Kidney (tissue), 14 donors: ENCODE results near the gene SUOX. TPM values are rescaled to one million over a fixed set of nuclear protein-coding genes. Genes with fewer than 3 reads are reported as not detected.
"Not testable (repeated sequence)": the region's sequence is repeated elsewhere in the genome, so short reads cannot be mapped to it uniquely, and the experiment has no call there.

Experiments
- DNase-seq, 5 donors: peaks; one replicate each; pipeline ENCODE4 v3.0.0-alpha.2; 2013 to 2020
- FAIRE-seq: peaks from 2 replicates; lab custom pipeline; 2012; peaks lifted over from hg19 to GRCh38; lab: Jason Lieb, UNC
- H3K27ac ChIP-seq, 2 donors: one replicate each; pipeline ENCODE4 v1.7.0; 2013; ENCODE audit warnings: low read depth in 2 of 2, low read length in 2 of 2, inconsistent platforms in 1 of 2
- H3K27me3 ChIP-seq: one replicate; pipeline ENCODE4 v1.7.1; 2013; ENCODE audit warnings: low read length, inconsistent platforms; ENCODE audit not compliant: control insufficient read depth, insufficient read depth
- H3K36me3 ChIP-seq, 3 donors: one replicate each; pipeline versions ENCODE4 v1.7.0 to v1.7.1; 2013; ENCODE audit warnings: low read length in 3 of 3, control low read depth in 1 of 3, inconsistent platforms in 1 of 3; ENCODE audit not compliant: insufficient read depth in 3 of 3, control insufficient read depth in 2 of 3
- H3K4me1 ChIP-seq, 3 donors: one replicate each; pipeline versions ENCODE4 v1.7.0 to v1.7.1; 2013; ENCODE audit warnings: low read length in 3 of 3, inconsistent platforms in 1 of 3, low read depth in 1 of 3; ENCODE audit not compliant: control insufficient read depth in 2 of 3, insufficient read depth in 2 of 3
- H3K4me3 ChIP-seq, 3 donors: one replicate each; pipeline versions ENCODE4 v1.7.0 to v1.8.1; 2013; ENCODE audit warnings: low read length in 3 of 3, control low read depth in 1 of 3, inconsistent platforms in 1 of 3
- H3K9ac ChIP-seq, 3 donors: one replicate each; pipeline versions ENCODE4 v1.7.0 to v1.7.1; 2013; ENCODE audit warnings: low read length in 3 of 3, control low read depth in 1 of 3, inconsistent platforms in 1 of 3
- H3K9me3 ChIP-seq, 3 donors: one replicate each; pipeline versions ENCODE4 v1.7.0 to v1.7.1; 2013; ENCODE audit warnings: low read length in 3 of 3, control low read depth in 1 of 3, inconsistent platforms in 1 of 3; ENCODE audit not compliant: control insufficient read depth in 2 of 3, insufficient read depth in 1 of 3
- intact Hi-C: fragments of 100-400 bp; cut with DNase I; formaldehyde crosslinking; loops from one replicate; pipeline ENCODE4 v1.11.1; 2022
- polyA plus RNA-seq: library from polyadenylated mRNA; stranded (reverse); fragments of 350-450 nt; fragmentation: Illumina TruSeq; extraction: RNeasy Lipid Tissue Mini Kit (QIAGEN cat#74804); gene quantifications from one replicate; pipeline ENCODE4 v1.2.3, GENCODE V29; 2014; ENCODE audit warnings: low read depth, low replicate concordance; ENCODE audit not compliant: insufficient read depth
- total RNA-seq: library from RNA; stranded (reverse); fragmentation: NEBNext Ultra II Directional; extraction: Animal tissue kit (Norgen Biotek cat#: 25700); gene quantifications from one replicate; pipeline ENCODE4 v1.2.1, GENCODE V29; 2021
- TF ChIP-seq, protein P1 (sequence below): IDR thresholded peaks from 3 replicates; pipeline ENCODE4 v1.5.1; 2012; ENCODE audit warnings: mild to moderate bottlenecking, moderate library complexity, borderline replicate concordance; ENCODE audit not compliant: insufficient read depth; ENCODE audit errors: extremely low read depth
- donor health status: control.
- donor health status: control.
- donor health status: control.
- donor health status: control.
- donor health status: control.
- donor health status: DM: yes; HTN: yes; CAD: no.
- donor health status: Normal renal cell carcinoma (clear cell type).

Gene SUOX
- total and polyA plus RNA-seq, 2 donors from 2014 or later: 33.1 to 61.1 TPM

DNA sequence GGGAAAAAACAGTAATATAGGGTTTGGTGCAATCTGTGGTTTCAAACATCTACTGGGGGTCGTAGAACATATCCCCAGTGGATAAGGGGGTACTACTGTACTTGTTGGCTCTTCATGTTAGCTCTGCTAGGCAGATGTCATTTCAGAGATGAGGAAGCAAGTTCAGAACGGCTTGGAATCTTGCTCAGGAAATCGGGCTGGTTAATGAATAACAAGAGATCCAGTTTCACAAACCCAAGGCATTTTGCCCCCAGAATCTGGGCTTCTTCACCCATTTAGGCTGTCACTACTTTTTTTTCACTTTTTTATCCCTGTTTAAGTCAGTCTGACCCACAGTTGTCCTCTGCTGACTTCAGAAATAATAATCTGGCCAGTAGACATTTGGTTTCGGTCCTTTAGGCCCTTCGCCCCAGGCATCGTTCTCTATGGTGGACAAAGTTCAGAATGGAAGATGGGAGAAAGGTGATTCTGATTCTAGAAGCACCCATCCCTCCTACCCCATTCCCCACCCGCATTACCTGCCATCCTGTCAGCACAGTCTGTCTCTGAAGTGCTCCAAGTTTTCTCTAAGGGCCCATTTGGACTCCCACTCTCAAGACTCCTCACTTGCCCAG is 4.5 kb downstream of the SUOX start:
- intact Hi-C loops: no loop called here
- TF ChIP-seq, protein P1, sequence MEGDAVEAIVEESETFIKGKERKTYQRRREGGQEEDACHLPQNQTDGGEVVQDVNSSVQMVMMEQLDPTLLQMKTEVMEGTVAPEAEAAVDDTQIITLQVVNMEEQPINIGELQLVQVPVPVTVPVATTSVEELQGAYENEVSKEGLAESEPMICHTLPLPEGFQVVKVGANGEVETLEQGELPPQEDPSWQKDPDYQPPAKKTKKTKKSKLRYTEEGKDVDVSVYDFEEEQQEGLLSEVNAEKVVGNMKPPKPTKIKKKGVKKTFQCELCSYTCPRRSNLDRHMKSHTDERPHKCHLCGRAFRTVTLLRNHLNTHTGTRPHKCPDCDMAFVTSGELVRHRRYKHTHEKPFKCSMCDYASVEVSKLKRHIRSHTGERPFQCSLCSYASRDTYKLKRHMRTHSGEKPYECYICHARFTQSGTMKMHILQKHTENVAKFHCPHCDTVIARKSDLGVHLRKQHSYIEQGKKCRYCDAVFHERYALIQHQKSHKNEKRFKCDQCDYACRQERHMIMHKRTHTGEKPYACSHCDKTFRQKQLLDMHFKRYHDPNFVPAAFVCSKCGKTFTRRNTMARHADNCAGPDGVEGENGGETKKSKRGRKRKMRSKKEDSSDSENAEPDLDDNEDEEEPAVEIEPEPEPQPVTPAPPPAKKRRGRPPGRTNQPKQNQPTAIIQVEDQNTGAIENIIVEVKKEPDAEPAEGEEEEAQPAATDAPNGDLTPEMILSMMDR: no peak
- H3K9me3 ChIP-seq: no peaks in the 10 kb centered on the region
- peaks cover 0 to 14% (median 10%) of the 10 kb centered on the region in 3 donors for H3K4me1 ChIP-seq
- peak overlapping the region in 1 of 3 donors; percentile 37 for H3K9ac ChIP-seq
- H3K27ac ChIP-seq: peak overlapping the region; percentile 65 to 81
- H3K27me3 ChIP-seq: no peaks in the 10 kb centered on the region
- DNase-seq (peak in 2 of 5 donors; percentile 48 to 52), FAIRE-seq (no peak)
- peaks cover 0 to 13% (median 12%) of the 10 kb centered on the region in 3 donors for H3K36me3 ChIP-seq
- H3K4me3 ChIP-seq: no peak overlapping the region

DNA sequence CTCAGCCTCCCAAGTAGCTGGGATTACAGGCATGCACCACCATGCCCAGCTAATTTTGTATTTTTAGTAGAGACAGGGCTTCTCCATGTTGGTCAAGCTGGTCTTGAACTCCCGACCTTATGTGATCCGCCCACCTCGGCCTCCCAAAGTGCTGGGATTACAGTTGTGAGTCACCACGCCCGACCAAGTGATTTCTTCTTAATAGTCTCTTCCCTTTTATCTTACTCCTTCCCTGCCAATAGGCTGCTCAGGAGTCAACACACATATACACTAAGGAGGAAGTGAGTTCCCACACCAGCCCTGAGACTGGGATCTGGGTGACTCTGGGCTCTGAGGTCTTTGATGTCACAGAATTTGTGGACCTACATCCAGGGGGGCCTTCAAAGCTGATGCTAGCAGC is 6.3 kb downstream of the SUOX start:
- intact Hi-C loops, FAIRE-seq: not testable (repeated sequence)
- H3K36me3 ChIP-seq: peaks cover 0 to 13% (median 12%) of the 10 kb centered on the region in 3 donors

DNA sequence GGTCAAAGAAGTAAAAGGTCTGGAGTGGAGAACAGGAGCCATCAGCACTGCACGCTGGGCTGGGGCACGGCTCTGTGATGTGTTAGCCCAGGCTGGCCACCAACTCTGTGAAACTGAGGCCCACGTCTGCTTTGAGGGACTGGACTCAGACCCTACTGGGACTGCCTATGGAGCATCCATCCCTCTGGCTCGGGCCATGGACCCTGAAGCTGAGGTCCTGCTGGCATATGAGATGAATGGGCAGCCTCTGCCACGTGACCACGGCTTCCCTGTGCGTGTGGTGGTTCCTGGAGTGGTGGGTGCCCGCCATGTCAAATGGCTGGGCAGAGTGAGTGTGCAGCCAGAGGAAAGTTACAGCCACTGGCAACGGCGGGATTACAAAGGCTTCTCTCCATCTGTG is 7.1 kb downstream of the SUOX start:
- H3K9me3 ChIP-seq: no peaks in the 10 kb centered on the region
- no peak for FAIRE-seq
- H3K27me3 ChIP-seq: no peaks in the 10 kb centered on the region
- no peak overlapping the region for H3K27ac ChIP-seq
- peaks cover 0 to 13% (median 9%) of the 10 kb centered on the region in 3 donors for H3K36me3 ChIP-seq
- no peak overlapping the region for H3K9ac ChIP-seq
- peaks cover 0 to 16% (median 10%) of the 10 kb centered on the region in 3 donors for H3K4me1 ChIP-seq
- no peak overlapping the region for H3K4me3 ChIP-seq
- intact Hi-C loops: no loop called here
- TF ChIP-seq, protein P1: no peak
- DNase-seq: no peak

More for the DNA sequence above, 6.3 kb downstream of the SUOX start:
- H3K27ac ChIP-seq, H3K27me3 ChIP-seq, H3K9ac ChIP-seq, H3K9me3 ChIP-seq, H3K4me3 ChIP-seq, DNase-seq: not testable (repeated sequence)
- H3K4me1 ChIP-seq: peaks cover 0 to 15% (median 10%) of the 10 kb centered on the region in 3 donors
